ENCODE results near the gene OPCML.

OPCML gene

GRCh38 chr11:133052537-133052936 lies 479.8 kb downstream of the OPCML start:
- H3K9me2 ChIP-seq (ENCODE audit: low read depth, low read length): no peaks in the 10 kb centered on the region
- no peaks in the 10 kb centered on the region for H3K27me3 ChIP-seq (ENCODE audit: insufficient read depth, low read length)
- H3K27ac ChIP-seq (ENCODE audit: low read depth, low read length, poor library complexity, severe bottlenecking): no peak overlapping the region
- no peak overlapping the region for H2AFZ ChIP-seq (ENCODE audit: low read length)
- no peak overlapping the region for H3K4me2 ChIP-seq (ENCODE audit: low read length)
- no peak overlapping the region for H3K4me3 ChIP-seq (ENCODE audit: low read depth, low read length, poor library complexity, severe bottlenecking)
- no peaks in the 10 kb centered on the region for H4K20me1 ChIP-seq (ENCODE audit: insufficient read depth, low read length)
- TF ChIP-seq CTCF (IDR thresholded peaks at IDR 0.05; ENCODE audit: low read length) (no peak), EZH2 (IDR thresholded peaks at IDR 0.05; ENCODE audit: borderline replicate concordance, low read length) (no peak)
- no peak overlapping the region for H3K9ac ChIP-seq (ENCODE audit: low read length)
- no peaks in the 10 kb centered on the region for H3K9me3 ChIP-seq (ENCODE audit: low read length)
- H3K4me1 ChIP-seq (ENCODE audit: insufficient read depth, low read length, severe bottlenecking): no peaks in the 10 kb centered on the region
- H3F3A ChIP-seq (ENCODE audit: insufficient read depth, low read length): no peaks in the 10 kb centered on the region
- H3K79me2 ChIP-seq (ENCODE audit: insufficient read depth, low read length): no peaks in the 10 kb centered on the region
- no peaks in the 10 kb centered on the region for H3K36me3 ChIP-seq (ENCODE audit: insufficient read depth, low read length)

- Histone ChIP-seq H3K9me2 (ENCODE audit: low read depth, low read length) (no peaks in the 10 kb centered on the region), H3F3A (ENCODE audit: insufficient read depth, low read length) (no peaks in the 10 kb centered on the region), H3K9ac (ENCODE audit: low read length) (no peak overlapping the region), H2AFZ (ENCODE audit: low read length) (no peak overlapping the region), H3K36me3 (ENCODE audit: insufficient read depth, low read length) (no peaks in the 10 kb centered on the region), H3K9me3 (ENCODE audit: low read length) (no peaks in the 10 kb centered on the region), H3K4me3 (ENCODE audit: low read depth, low read length, poor library complexity, severe bottlenecking) (no peak overlapping the region), H3K27ac (ENCODE audit: low read depth, low read length, poor library complexity, severe bottlenecking) (no peak overlapping the region), H4K20me1 (ENCODE audit: insufficient read depth, low read length) (no peaks in the 10 kb centered on the region), H3K27me3 (ENCODE audit: insufficient read depth, low read length) (no peaks in the 10 kb centered on the region), H3K4me2 (ENCODE audit: low read length) (no peak overlapping the region), H3K79me2 (ENCODE audit: insufficient read depth, low read length) (no peaks in the 10 kb centered on the region), H3K4me1 (ENCODE audit: insufficient read depth, low read length, severe bottlenecking) (no peaks in the 10 kb centered on the region)
- TF ChIP-seq EZH2 (IDR thresholded peaks at IDR 0.05; ENCODE audit: borderline replicate concordance, low read length): no peak
- no peak for TF ChIP-seq CTCF (IDR thresholded peaks at IDR 0.05; ENCODE audit: low read length)
These were observed 482.9 kb downstream of the OPCML start for GRCh38 chr11:133049244-133050019.

GRCh38 chr11:133048270-133048669 lies 484.0 kb downstream of the OPCML start:
- no peak overlapping the region for H3K4me2 ChIP-seq (ENCODE audit: low read length)
- no peaks in the 10 kb centered on the region for H3K36me3 ChIP-seq (ENCODE audit: insufficient read depth, low read length)
- H4K20me1 ChIP-seq (ENCODE audit: insufficient read depth, low read length): no peaks in the 10 kb centered on the region
- no peaks in the 10 kb centered on the region for H3K27me3 ChIP-seq (ENCODE audit: insufficient read depth, low read length)
- no peak overlapping the region for H2AFZ ChIP-seq (ENCODE audit: low read length)
- TF ChIP-seq EZH2 (IDR thresholded peaks at IDR 0.05; ENCODE audit: borderline replicate concordance, low read length): no peak
- TF ChIP-seq CTCF (IDR thresholded peaks at IDR 0.05; ENCODE audit: low read length): no peak
- H3F3A ChIP-seq (ENCODE audit: insufficient read depth, low read length): no peaks in the 10 kb centered on the region
- H3K4me3 ChIP-seq (ENCODE audit: low read depth, low read length, poor library complexity, severe bottlenecking): no peak overlapping the region
- no peak overlapping the region for H3K27ac ChIP-seq (ENCODE audit: low read depth, low read length, poor library complexity, severe bottlenecking)
- H3K4me1 ChIP-seq (ENCODE audit: insufficient read depth, low read length, severe bottlenecking): no peaks in the 10 kb centered on the region
- no peak overlapping the region for H3K9ac ChIP-seq (ENCODE audit: low read length)
- H3K9me2 ChIP-seq (ENCODE audit: low read depth, low read length): no peaks in the 10 kb centered on the region
- no peaks in the 10 kb centered on the region for H3K9me3 ChIP-seq (ENCODE audit: low read length)
- H3K79me2 ChIP-seq (ENCODE audit: insufficient read depth, low read length): no peaks in the 10 kb centered on the region

Data from OCI-LY1 (cell line).